Measurements from ENCODE around the gene APRT.

APRT gene

DNA sequence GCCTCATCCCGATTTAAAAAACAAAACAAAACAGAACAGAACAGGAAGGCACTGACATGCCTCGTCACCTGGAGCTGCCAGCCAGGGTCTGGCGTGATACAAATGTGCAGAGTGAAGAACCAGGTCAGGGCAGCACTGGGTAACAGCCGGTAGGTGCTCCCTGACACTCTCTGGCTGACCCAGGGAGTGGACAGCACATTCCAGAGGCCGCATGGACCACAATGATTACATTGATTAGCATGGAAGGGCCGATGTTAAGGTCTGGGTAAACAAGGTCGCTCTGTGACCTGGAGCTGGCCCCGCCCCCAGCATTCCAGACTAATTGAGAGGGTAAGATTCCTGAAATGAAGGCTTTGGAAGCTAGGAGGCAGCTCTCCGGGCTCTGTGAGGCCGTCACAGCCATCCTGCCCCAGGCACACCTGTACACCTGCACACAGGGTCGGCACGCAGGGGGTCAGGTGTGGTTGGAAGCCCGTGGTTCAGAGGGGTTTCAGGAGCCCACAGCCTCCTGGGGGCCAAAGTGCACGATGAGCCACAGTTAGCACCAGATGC, 48.1 kb downstream of the APRT start:
- no peak for DNase-seq (ENCODE audit: low read depth)
- no peak overlapping the region for H3K4me3 ChIP-seq (ENCODE audit: control insufficient read depth, low read depth, low read length)
- no peak for TF ChIP-seq CTCF (conservative IDR thresholded peaks at IDR 0.05; ENCODE audit: control insufficient read depth, insufficient read depth, low read depth, low read length)

DNA sequence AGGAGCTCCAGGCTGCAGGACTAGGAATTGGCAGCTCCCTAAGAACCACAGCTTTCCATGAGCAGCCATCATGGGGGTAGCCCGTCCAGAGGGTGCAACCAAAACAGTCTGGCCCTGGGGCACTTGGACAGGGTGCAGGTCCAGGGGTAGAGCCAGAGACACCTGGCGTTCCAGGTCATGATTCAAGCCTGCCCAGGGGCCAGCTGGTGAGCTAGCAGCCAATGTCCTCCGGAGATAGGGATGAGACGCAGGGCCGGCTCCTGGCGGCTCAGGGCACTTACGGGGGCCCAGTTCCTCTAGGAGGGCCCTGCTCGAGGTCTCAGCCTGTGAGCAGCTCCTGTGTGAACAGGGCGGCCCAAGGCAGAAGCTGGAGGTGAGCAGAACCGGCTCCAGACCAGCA, 48.8 kb downstream of the APRT start:
- DNase-seq (ENCODE audit: low read depth), result no peak
- no peak overlapping the region for H3K4me3 ChIP-seq (ENCODE audit: control insufficient read depth, low read depth, low read length)
- no peak for TF ChIP-seq CTCF (conservative IDR thresholded peaks at IDR 0.05; ENCODE audit: control insufficient read depth, insufficient read depth, low read depth, low read length)

DNA sequence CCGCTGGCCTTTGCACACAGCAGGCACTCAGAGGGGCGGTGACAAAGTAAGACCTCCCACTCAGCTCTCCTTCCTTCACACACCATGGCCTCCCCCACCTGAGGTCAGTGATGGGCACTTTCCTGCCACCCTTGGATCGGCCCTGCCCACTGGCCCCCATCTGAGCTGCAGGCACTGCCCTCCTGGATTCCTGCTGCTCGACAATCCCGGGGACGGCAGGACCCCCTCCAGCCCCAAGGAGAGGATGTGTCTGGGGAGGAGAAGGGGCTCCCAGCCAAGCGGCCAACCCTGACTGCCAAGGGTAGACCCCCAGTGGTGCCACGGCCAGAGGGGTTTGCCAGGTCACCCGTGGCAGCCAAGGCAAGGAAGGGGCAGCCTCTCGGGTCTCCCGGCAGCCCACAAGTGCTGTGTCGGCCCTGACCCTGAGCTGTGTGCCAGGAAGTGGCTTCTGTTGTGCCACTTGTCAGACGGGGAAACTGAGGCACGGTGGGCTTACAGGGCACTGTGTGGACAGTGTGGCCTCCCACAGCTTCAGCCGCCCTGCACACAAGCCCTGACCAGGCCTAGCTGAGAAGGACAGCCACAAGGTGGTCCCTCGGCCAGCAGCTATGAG, 49.4 kb downstream of the APRT start:
- TF ChIP-seq CTCF (conservative IDR thresholded peaks at IDR 0.05; ENCODE audit: control insufficient read depth, insufficient read depth, low read depth, low read length), result no peak
- no peak for DNase-seq (ENCODE audit: low read depth)
- H3K4me3 ChIP-seq (ENCODE audit: control insufficient read depth, low read depth, low read length), result no peak overlapping the region

DNA sequence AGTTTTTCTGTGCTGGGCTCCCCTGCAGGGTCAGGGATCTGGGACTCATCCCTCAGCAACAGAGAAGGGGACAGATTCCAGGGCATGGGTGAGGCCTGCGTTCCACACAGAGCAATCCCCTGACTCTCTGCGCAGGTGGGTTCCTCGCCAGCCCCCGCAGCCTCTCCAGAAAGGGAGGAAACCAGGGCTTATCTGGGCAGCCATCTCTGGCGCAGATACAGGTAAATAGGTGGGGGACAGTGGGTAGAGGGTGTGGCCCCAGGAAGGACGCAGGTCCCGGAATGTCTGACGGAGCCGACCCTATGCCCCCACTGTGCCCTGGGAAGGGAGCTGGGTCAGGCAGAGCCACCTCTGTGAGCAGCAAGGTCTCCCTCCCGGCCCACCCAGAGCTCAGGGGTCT, 49.9 kb downstream of the APRT start:
- TF ChIP-seq CTCF (conservative IDR thresholded peaks at IDR 0.05; ENCODE audit: control insufficient read depth, insufficient read depth, low read depth, low read length), result no peak
- no peak overlapping the region for H3K4me3 ChIP-seq (ENCODE audit: control insufficient read depth, low read depth, low read length)
- no peak for DNase-seq (ENCODE audit: low read depth)

GRCh38 chr16:88761143-88761534, 50.6 kb downstream of the APRT start:
- TF ChIP-seq CTCF (conservative IDR thresholded peaks at IDR 0.05; ENCODE audit: control insufficient read depth, insufficient read depth, low read depth, low read length), result no peak
- DNase-seq (ENCODE audit: low read depth), result no peak
- H3K4me3 ChIP-seq (ENCODE audit: control insufficient read depth, low read depth, low read length), result no peak overlapping the region

DNA sequence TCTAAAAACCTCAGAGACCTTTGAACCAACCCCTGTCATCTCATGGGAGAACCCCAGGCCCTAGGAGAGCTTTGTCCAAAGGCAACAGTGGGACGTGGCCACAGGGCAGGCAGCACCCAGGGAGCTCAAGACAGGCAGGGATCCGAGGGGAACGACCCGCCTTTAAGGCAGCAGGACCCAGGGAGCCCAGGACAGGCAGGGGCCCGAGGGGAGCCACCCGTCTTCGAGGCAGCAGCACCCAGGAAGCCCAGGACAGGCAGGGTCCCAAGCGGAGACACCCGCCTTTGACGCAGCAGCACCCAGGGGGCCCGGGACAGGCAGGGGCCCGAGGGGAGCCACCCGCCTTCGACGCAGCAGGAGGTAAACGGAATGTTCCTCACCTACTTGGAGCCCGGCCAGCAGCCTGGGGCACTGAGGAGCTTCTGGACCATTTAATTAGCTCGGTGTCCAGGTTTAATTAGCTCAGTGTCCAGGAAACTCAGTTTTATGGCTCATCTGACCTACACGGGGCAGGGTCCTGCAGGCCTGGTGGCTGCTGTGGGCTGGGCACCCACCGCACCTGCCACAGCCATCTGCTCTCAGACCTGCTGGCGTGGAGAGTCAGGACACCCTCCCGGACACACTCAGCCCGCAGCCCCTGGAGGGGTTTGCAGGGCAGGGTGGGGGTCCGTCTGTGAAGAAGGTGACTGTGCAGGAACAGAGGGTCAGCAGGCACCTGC, 51.1 kb downstream of the APRT start:
- DNase-seq (ENCODE audit: low read depth), result no peak
- no peak for TF ChIP-seq CTCF (conservative IDR thresholded peaks at IDR 0.05; ENCODE audit: control insufficient read depth, insufficient read depth, low read depth, low read length)
- no peak overlapping the region for H3K4me3 ChIP-seq (ENCODE audit: control insufficient read depth, low read depth, low read length)

Data from fibroblast of mammary gland (primary cell).